Renal pelvis (tissue), 12 donors: Measurements from ENCODE around the gene SLITRK2. TPM values are rescaled to one million over a fixed set of nuclear protein-coding genes. Genes with fewer than 3 reads are reported as not detected.

Experiments used
- DNase-seq: peaks from one replicate; pipeline ENCODE4 v3.0.0-alpha.2; 2013
- long read RNA-seq, 16 experiments: transcript quantifications; one replicate each; lab custom pipeline, GENCODE V29; 2026
- polyA plus RNA-seq, 3 donors: library from polyadenylated mRNA; unstranded; fragments of 120-200 nt; gene quantifications; one replicate each; pipeline ENCODE4 v1.2.1, GENCODE V29; 2013; ENCODE audit not compliant: insufficient read length in 3 of 3

The SLITRK2 gene, protein sequence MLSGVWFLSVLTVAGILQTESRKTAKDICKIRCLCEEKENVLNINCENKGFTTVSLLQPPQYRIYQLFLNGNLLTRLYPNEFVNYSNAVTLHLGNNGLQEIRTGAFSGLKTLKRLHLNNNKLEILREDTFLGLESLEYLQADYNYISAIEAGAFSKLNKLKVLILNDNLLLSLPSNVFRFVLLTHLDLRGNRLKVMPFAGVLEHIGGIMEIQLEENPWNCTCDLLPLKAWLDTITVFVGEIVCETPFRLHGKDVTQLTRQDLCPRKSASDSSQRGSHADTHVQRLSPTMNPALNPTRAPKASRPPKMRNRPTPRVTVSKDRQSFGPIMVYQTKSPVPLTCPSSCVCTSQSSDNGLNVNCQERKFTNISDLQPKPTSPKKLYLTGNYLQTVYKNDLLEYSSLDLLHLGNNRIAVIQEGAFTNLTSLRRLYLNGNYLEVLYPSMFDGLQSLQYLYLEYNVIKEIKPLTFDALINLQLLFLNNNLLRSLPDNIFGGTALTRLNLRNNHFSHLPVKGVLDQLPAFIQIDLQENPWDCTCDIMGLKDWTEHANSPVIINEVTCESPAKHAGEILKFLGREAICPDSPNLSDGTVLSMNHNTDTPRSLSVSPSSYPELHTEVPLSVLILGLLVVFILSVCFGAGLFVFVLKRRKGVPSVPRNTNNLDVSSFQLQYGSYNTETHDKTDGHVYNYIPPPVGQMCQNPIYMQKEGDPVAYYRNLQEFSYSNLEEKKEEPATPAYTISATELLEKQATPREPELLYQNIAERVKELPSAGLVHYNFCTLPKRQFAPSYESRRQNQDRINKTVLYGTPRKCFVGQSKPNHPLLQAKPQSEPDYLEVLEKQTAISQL
- polyA plus RNA-seq, result 1 to 10 TPM; 1.3 to 1.5 (median 1.4) TPM
- long read RNA-seq, donor 1, full-length matches to known transcripts, result 4 of 4 reads
- long read RNA-seq, donor 1, partial matches to known transcripts, result 0 of 4 reads
- long read RNA-seq, donor 1, other reads (novel, unspliced or antisense), result 0 of 4 reads
- long read RNA-seq, donor 2, full-length matches to known transcripts, result 6 of 6 reads
- long read RNA-seq, donor 2, partial matches to known transcripts, result 0 of 6 reads
- long read RNA-seq, donor 2, other reads (novel, unspliced or antisense), result 0 of 6 reads
- long read RNA-seq, donor 3, full-length matches to known transcripts, result 3 of 3 reads
- long read RNA-seq, donor 3, partial matches to known transcripts, result 0 of 3 reads
- long read RNA-seq, donor 3, other reads (novel, unspliced or antisense), result 0 of 3 reads
- long read RNA-seq, donor 4, full-length matches to known transcripts, result 8 of 8 reads
- long read RNA-seq, donor 4, partial matches to known transcripts, result 0 of 8 reads
- long read RNA-seq, donor 4, other reads (novel, unspliced or antisense), result 0 of 8 reads
- long read RNA-seq, donor 5, full-length matches to known transcripts, result 9 of 9 reads
- long read RNA-seq, donor 5, partial matches to known transcripts, result 0 of 9 reads
- long read RNA-seq, donor 5, other reads (novel, unspliced or antisense), result 0 of 9 reads
- long read RNA-seq, donor 6, full-length matches to known transcripts, result 6 of 6 reads
- long read RNA-seq, donor 6, partial matches to known transcripts, result 0 of 6 reads
- long read RNA-seq, donor 6, other reads (novel, unspliced or antisense), result 0 of 6 reads
- long read RNA-seq, donor 7, full-length matches to known transcripts, result 11 of 11 reads
- long read RNA-seq, donor 7, partial matches to known transcripts, result 0 of 11 reads
- long read RNA-seq, donor 7, other reads (novel, unspliced or antisense), result 0 of 11 reads
- long read RNA-seq, donor 8, full-length matches to known transcripts, result 16 of 16 reads
- long read RNA-seq, donor 8, partial matches to known transcripts, result 0 of 16 reads
- long read RNA-seq, donor 8, other reads (novel, unspliced or antisense), result 0 of 16 reads
- long read RNA-seq, donor 9, full-length matches to known transcripts, result 5 of 5 reads
- long read RNA-seq, donor 9, partial matches to known transcripts, result 0 of 5 reads
- long read RNA-seq, donor 9, other reads (novel, unspliced or antisense), result 0 of 5 reads
- long read RNA-seq, donor 10, full-length matches to known transcripts, result 6 of 6 reads
- long read RNA-seq, donor 10, partial matches to known transcripts, result 0 of 6 reads
- long read RNA-seq, donor 10, other reads (novel, unspliced or antisense), result 0 of 6 reads
- long read RNA-seq, donor 11, full-length matches to known transcripts, result 4 of 4 reads
- long read RNA-seq, donor 11, partial matches to known transcripts, result 0 of 4 reads
- long read RNA-seq, donor 11, other reads (novel, unspliced or antisense), result 0 of 4 reads
- long read RNA-seq, donor 12, full-length matches to known transcripts, result 9 of 9 reads
- long read RNA-seq, donor 12, partial matches to known transcripts, result 0 of 9 reads
- long read RNA-seq, donor 12, other reads (novel, unspliced or antisense), result 0 of 9 reads
- long read RNA-seq, donor 13, full-length matches to known transcripts, result 4 of 4 reads
- long read RNA-seq, donor 13, partial matches to known transcripts, result 0 of 4 reads
- long read RNA-seq, donor 13, other reads (novel, unspliced or antisense), result 0 of 4 reads
- long read RNA-seq, donor 14, full-length matches to known transcripts, result 11 of 11 reads
- long read RNA-seq, donor 14, partial matches to known transcripts, result 0 of 11 reads
- long read RNA-seq, donor 14, other reads (novel, unspliced or antisense), result 0 of 11 reads
- long read RNA-seq, donor 15, full-length matches to known transcripts, result 10 of 10 reads
- long read RNA-seq, donor 15, partial matches to known transcripts, result 0 of 10 reads
- long read RNA-seq, donor 15, other reads (novel, unspliced or antisense), result 0 of 10 reads
- long read RNA-seq, donor 16, full-length matches to known transcripts, result 8 of 8 reads
- long read RNA-seq, donor 16, partial matches to known transcripts, result 0 of 8 reads
- long read RNA-seq, donor 16, other reads (novel, unspliced or antisense), result 0 of 8 reads

DNA sequence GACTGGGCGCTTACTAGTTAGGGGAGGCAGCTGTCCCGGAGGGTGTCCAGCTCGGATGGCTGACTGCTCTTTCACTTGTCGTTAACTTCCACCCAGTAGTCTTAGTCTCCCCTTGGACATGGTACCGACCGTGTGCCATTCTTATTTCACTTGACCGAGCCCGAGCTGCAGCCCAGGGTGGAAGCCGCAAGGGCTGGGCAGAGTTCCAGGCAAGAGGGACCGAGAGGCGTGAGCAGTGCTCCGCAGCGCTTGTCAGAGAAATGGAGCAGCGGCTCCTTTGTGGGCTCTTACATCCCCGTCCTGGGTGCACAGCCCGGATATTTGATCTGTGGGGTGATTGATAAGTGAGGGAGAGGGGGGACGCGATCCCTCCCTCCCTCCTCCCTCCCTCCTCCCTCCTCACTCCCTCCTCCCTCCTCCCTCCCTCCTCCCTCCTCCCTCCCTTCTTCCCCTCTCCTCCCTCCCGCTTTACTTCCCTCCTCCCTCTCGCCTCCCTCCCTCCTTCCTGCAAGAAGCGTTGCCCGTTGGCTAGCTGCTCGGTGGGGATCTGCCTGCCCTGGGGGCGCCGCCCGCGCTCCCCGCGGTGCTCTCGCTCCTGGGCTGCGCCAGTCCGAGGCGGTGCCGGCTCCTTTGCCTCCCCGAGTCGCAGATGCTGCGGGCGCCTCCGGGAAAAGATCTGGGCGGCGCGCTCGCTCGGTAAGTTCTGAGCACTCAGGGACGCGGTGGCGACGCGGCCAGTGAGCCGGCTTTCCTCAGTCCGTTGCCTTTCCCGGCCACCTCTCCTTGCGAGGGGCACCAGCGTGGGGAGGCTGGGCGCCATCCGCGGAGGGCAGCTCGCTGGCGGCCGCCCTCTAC, at the start of gene SLITRK2:
Gene SLITRK2, plus strand, starts transcription at position 499 of the 855 bp plus-strand sequence. CDS start 4,597 bp downstream, outside the sequence.
- DNase-seq, result no peak

DNA sequence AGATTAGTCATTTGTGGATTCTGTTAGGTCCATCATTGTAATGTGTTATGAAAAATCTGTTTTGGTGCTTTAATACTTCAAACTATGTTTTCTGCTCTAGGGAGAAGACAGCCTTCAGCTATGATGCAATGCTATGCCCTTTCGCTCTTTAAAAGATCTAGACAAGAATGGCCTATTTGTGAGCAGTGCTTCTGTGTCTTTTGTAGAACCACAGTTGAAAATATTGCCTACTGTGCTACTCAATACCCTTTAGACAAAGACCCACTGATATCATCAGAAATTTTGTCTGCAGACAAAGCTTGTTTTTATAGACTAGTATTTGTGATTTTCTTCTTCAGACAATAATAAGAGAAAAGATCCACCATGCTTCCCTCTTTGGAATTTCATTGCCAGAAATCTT, 44.6 kb upstream of the SLITRK2 start:
- DNase-seq, result no peak

DNA sequence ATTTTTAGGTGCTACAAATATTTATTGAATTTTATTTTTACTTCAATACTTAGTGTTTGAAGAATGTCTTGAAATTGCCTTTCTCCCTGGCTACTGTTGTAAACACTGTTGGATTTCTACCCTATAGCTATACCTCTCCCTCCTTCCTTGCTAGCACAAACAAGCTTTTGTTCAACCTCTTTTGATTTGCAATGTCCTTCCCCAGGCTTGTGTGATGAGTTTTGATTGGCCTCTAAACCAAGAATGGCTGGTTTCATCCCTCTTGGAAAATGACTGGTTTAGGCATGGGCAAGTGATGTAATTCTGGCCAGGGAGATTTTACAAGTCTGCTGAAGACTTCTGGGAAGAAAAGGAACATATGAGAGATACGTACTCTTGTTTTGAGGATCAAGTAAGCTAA, 25.3 kb upstream of the SLITRK2 start:
- no peak for DNase-seq

DNA sequence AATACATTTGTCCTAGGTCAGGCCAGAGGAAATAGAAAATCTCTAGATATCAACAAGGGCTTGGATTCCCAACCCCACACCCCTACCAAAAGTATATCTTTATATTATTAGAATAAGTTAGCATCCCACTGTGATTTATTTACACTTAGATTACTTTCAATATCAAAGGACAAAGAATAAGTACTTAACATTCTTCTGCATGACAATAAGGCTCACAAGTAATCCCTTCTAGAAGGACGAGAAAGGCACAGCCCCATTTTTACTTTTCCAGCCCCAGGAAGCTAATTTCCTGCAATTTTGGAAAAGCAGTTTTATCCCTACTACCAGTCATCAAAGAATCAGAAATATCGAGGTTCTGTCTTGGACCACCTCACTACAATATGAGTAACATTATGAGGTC, 14.1 kb upstream of the SLITRK2 start:
- DNase-seq, result no peak

DNA sequence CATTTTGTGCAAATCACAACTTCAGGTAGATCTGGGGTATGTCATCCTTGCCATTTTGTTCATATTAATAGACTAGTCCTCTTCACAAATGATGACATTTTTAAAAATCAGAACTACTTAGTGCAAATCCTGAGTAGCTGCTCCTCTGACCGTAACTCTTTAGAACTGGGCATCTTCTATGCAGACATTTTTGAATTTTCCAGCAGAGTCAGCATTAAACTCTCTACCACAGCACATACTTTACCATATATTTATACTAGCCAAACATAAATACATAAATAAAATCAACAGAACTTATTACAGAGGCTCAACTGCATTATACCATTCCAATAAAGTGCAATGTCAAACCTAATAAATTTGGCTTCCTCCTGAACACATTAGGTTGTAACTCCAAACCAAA, 4.5 kb upstream of the SLITRK2 start:
- DNase-seq, result no peak

DNA sequence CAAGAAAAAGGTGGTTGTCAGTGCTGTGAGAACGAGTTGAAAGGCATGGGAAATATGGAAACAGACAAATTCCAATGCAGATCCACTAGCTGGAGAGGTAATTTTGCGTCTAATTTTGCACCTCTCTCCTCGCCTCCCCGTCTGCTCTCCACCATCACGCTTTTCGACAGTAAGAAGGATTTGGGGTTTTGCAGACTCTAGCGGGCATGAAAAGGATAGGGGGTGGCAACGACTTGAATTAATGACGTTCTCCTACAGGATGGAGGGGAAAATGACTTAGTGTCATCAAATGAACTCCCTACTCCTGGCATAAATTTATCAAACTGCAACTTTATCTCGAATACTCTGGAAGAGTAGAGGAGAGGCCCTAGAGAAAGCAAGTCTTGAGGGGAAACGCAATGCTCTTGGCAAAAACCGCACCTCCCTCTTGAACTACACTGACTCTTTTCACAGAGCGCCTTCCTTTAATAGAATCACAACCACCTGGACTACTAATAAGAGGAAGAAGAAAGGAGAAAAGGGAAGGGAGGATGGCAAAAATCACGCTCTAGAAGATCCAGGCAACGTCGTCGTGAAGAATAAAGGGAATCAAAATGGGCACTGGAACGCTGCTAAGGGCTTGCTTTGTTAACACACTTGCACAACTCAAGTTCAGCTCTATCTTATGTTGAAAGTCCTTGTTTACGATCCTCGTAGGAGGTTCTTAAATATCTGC, 871 bp upstream of the SLITRK2 start:
- DNase-seq, result no peak

DNA sequence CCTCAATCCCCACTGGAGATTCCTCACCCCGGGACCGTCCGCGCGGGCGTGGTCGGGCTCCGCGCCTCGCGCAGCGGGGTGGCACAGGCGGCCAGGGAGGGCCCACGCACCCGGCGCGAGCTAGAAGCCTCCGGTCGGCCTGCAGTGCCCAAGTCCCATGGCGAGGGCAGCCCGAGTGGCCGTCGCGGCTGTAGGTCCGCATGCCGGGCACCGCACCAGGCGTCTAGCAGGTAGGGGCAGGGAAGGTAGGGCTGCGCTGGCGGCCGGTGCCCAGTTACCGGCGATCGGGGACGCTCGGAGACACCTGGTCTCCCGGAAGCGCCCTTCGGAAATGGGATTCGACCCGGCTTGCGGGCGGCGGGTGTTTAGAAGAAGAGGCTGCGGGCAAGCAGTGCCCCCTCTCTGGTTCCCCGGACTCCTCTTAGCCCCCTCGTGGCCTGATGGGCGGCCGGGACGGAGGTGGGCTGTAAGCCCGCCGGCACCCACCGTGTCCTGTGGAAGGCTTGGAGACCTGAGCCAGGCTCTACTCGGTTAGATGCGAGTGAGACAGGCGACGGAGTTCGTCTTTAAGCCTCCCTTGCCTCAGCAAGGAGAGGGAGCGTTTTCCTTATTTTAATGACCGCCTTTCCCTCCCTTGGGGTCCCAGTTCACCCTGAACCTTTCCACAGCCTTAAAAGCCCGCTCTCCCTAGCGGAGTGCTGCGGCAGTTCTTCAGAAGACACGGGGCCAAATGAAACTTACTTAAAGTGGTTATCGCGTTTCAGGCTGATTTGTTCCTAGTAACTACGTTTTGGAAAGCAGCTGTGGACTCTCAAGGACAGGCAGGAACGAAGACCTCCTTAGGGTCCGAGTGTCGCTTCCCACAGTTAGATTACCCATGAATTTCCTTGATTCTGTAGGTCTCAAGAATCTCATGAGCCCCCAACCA, 821 bp downstream of the SLITRK2 start:
- no peak for DNase-seq

DNA sequence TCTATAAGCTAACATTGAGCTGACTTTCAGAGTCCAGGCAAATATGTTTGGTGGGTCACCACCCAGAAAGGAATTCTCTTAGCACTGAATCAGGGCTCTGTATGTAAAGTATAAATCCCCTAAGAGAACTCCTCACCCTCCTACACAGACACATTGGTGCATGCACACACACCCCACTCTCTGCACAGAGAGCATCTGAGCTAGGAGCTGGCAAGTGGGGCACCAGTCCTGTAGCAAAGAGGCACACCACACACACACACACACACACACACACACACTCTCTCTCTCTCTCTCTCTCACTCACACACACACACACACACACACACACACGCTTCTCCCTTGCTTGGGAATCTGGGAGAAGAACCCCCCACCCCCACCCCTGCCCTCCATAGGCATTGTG, 3.2 kb downstream of the SLITRK2 start:
- no peak for DNase-seq

DNA sequence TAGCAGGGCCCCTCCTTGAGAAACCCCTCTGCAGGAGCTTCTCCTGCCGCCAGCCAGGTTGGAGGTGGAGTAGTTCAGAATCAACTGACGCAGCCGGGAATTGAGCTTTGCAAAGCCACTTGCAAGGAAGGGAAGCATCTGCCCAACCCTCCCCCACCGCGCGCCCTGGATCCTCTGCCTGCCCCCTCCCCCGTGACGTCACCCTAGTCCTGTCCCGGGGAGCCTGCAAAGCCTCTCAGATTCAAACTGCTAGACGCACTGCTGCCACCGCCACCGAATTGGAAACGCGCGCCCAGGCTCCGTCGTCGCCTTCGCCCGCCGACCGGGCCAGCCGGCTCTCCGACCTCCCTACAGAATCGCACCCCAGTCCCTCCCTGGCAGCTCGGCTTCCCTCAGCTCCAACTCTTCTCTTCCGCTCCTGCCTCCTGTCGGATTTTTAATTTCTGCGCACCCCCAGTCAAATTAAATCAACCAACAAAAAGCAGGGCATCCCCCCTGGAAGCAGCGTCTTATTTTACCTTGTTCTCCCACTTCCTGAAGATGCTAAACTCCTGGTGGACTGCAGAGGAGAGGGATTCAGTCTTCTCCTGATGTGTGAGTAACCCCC, 3.8 kb downstream of the SLITRK2 start:
- DNase-seq, result no peak

DNA sequence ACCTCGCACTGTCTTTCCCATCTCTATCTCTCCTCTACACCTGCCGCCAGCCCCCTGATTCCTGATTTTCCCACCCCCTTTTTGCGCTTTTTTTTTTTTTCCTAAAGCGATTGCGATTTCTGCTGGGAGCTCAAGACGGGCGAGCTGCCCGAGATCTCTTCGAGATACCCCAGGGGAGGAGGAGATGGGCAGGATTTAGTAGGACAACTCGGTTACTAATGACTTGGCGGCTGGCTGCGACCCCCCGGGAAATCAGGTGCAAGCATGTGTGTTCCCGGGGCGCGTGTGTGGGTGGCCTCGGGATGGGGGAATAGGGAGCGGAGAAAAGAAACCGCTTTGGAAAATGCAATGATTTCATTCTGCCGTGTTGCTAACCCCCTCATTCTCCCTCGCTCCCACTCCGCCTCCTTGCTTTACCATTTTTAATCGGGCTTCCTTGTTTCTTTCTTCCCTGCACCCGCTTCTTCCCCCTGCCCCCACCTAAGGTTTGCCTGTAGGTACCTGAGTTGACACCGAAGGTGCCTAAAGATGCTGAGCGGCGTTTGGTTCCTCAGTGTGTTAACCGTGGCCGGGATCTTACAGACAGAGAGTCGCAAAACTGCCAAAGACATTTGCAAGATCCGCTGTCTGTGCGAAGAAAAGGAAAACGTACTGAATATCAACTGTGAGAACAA, 4.4 kb downstream of the SLITRK2 start:
- no peak for DNase-seq

DNA sequence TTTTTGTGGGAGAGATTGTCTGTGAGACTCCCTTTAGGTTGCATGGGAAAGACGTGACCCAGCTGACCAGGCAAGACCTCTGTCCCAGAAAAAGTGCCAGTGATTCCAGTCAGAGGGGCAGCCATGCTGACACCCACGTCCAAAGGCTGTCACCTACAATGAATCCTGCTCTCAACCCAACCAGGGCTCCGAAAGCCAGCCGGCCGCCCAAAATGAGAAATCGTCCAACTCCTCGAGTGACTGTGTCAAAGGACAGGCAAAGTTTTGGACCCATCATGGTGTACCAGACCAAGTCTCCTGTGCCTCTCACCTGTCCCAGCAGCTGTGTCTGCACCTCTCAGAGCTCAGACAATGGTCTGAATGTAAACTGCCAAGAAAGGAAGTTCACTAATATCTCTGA, 5.5 kb downstream of the SLITRK2 start:
- no peak for DNase-seq

DNA sequence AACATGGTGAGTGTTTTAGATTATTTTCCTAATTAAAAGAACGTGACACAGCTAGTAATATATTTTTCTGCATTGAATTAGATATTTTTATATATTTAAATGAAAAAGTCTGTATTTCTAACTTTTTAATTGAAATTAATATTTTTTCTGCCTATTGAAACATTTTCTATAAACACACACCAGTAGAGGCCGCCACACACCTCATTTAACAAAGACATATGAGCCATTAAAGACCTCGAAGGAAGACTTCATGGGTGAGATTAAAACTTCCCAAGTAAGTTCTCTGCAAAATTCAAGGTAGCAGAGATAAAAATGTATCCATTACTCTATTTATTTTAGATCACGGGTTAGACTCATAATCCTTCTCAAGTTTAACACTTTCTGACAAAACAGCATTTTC, 8.3 kb downstream of the SLITRK2 start:
- DNase-seq, result no peak

DNA sequence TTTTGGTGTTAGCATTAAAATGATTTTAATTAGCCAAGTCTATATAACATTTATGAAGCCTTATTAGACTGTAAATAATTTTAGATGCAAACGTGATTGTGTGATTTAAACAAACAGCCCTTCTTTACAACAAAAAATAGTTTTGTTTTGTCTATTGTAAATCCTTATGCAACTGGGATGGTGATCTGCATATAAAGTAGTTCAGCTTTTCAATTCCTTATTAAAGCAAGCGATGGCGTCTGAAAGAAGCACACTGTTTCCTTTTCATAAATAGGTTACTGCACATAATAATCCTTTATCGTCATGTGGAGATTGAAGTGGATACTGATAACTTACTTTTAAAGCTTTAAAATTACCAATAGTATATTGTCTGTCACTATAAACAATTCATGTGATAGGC, 8.8 kb downstream of the SLITRK2 start:
- no peak for DNase-seq

DNA sequence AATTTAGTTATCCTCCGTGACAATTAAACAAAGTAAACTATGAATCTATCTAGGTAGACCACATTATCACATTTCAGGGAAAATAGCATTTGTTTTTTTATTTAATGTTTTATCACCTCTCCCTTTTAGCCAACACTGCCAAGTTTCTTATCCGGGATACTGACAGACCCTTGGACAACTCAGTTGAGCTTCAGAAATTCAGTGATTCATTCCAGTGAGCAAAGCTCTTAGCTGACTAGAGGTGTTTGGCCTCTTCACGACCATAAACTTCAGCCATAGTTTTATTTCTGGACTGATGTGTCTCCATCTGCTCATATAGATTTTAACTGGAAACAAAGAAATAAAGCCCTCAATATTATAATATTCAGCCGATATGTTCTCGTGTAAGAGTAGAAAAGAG, 15.2 kb downstream of the SLITRK2 start:
- DNase-seq, result no peak
